ENCODE measurements around the gene ENTPD6.

DNA sequence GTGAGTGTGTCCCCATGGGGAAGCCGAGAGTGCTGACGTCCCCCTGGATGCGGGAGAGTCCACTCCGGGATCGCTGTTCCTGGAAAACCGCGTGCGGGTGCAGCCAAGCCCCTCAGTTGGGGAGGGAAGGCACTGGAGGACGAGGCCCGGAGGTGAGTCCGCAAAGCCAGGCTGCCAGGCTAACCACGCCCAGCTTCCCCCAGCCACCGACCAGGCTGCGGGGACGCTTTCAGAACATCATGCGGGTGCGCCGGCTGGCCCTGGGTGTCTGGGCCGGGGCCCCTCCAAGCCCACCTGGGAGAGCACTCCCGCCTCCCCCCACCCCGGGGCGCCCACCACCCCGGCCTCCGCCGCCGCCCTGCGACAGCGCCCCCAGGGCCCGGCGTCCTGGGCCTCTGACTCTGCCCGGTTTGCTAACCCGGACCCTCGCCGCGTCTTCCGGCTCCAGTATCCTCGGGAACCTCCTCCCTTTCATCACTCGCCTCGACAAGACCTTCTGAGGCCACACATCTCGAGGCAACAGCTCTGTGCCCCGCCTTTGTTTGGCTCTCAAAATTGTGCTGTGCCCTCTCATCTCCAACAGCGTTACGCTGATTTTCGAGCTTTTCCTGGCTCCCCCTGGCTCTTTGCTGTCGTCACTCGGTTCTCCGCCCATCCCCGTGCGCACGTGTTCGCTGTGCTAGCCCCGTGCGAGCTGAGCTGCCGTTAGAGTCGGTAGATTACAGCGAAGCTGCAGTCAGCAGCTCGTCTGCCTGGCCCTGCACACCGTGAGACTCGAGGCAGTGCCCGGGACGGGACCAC lies 47.1 kb upstream of the ENTPD6 start:
- TF ChIP-seq, protein P1, sequence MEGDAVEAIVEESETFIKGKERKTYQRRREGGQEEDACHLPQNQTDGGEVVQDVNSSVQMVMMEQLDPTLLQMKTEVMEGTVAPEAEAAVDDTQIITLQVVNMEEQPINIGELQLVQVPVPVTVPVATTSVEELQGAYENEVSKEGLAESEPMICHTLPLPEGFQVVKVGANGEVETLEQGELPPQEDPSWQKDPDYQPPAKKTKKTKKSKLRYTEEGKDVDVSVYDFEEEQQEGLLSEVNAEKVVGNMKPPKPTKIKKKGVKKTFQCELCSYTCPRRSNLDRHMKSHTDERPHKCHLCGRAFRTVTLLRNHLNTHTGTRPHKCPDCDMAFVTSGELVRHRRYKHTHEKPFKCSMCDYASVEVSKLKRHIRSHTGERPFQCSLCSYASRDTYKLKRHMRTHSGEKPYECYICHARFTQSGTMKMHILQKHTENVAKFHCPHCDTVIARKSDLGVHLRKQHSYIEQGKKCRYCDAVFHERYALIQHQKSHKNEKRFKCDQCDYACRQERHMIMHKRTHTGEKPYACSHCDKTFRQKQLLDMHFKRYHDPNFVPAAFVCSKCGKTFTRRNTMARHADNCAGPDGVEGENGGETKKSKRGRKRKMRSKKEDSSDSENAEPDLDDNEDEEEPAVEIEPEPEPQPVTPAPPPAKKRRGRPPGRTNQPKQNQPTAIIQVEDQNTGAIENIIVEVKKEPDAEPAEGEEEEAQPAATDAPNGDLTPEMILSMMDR (IDR thresholded peaks at IDR 0.05; ENCODE audit: poor library complexity, severe bottlenecking): no peak
- no peak for TF ChIP-seq MXI1 (conservative IDR thresholded peaks at IDR 0.05; ENCODE audit: poor library complexity, severe bottlenecking)
- no peak for TF ChIP-seq EZH2 (IDR thresholded peaks at IDR 0.05; ENCODE audit: borderline replicate concordance, insufficient read depth, low read length, poor library complexity, severe bottlenecking)
- no peak for TF ChIP-seq POLR2AphosphoS5 (IDR thresholded peaks at IDR 0.05)
- no peak for TF ChIP-seq EP300 (conservative IDR thresholded peaks at IDR 0.05; ENCODE audit: poor library complexity, severe bottlenecking)
- TF ChIP-seq, protein P2, sequence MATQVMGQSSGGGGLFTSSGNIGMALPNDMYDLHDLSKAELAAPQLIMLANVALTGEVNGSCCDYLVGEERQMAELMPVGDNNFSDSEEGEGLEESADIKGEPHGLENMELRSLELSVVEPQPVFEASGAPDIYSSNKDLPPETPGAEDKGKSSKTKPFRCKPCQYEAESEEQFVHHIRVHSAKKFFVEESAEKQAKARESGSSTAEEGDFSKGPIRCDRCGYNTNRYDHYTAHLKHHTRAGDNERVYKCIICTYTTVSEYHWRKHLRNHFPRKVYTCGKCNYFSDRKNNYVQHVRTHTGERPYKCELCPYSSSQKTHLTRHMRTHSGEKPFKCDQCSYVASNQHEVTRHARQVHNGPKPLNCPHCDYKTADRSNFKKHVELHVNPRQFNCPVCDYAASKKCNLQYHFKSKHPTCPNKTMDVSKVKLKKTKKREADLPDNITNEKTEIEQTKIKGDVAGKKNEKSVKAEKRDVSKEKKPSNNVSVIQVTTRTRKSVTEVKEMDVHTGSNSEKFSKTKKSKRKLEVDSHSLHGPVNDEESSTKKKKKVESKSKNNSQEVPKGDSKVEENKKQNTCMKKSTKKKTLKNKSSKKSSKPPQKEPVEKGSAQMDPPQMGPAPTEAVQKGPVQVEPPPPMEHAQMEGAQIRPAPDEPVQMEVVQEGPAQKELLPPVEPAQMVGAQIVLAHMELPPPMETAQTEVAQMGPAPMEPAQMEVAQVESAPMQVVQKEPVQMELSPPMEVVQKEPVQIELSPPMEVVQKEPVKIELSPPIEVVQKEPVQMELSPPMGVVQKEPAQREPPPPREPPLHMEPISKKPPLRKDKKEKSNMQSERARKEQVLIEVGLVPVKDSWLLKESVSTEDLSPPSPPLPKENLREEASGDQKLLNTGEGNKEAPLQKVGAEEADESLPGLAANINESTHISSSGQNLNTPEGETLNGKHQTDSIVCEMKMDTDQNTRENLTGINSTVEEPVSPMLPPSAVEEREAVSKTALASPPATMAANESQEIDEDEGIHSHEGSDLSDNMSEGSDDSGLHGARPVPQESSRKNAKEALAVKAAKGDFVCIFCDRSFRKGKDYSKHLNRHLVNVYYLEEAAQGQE (IDR thresholded peaks at IDR 0.05; ENCODE audit: borderline replicate concordance): no peak
- no peak for TF ChIP-seq SMC3 (conservative IDR thresholded peaks at IDR 0.05; ENCODE audit: poor library complexity)
- no peak for TF ChIP-seq TAF1 (IDR thresholded peaks at IDR 0.05; ENCODE audit: low read depth)
